BE2C (cell line): Measurements from ENCODE around the gene SEC61A1. TPM values are rescaled to one million over a fixed set of nuclear protein-coding genes. Genes with fewer than 3 reads are reported as not detected.

Experiments used
- DNase-seq: peaks from one replicate; pipeline ENCODE4 v3.0.0-alpha.2; 2020
- H3K27me3 ChIP-seq: fragments of 250-450 bp; sonication (Bioruptor Pico); 2 replicates; pipeline ENCODE4 v1.5.1; 2020; ENCODE audit warnings: mild to moderate bottlenecking
- H3K36me3 ChIP-seq: fragments of 250-450 bp; sonication (Bioruptor Pico); 2 replicates; pipeline ENCODE4 v1.5.1; 2020; ENCODE audit warnings: mild to moderate bottlenecking
- H3K4me1 ChIP-seq: fragments of 250-450 bp; sonication (Bioruptor Pico); 2 replicates; pipeline ENCODE4 v1.5.1; 2020
- H3K4me3 ChIP-seq: 2 replicates; pipeline ENCODE4 v1.5.1; 2011; ENCODE audit warnings: low read depth, low read length
- H3K9me3 ChIP-seq: fragments of 250-450 bp; sonication (Bioruptor Pico); 2 replicates; pipeline ENCODE4 v1.5.1; 2020
- CTCF ChIP-seq: IDR thresholded peaks from 2 replicates; pipeline ENCODE4 v1.5.1; 2012; ENCODE audit warnings: mild to moderate bottlenecking, low read depth, low read length
- polyA plus RNA-seq: library from polyadenylated mRNA; unstranded; fragments of >200 nt; gene quantifications from one replicate; pipeline ENCODE4 v1.2.1, GENCODE V29; 2012; ENCODE audit warnings: low read depth, missing spikeins; ENCODE audit not compliant: insufficient read length, insufficient read depth

The SEC61A1 gene
- 211 TPM for polyA plus RNA-seq

GRCh38 chr3:128051837-128052594 lies at the start of gene SEC61A1:
SEC61A1 (plus strand) TSS chr3:128052437; CDS start chr3:128052553, 116 bp downstream.
- Histone ChIP-seq H3K27me3 (peaks cover 4% of the 10 kb centered on the region; the same call in 1 of the 2 replicates), H3K9me3 (no peaks in the 10 kb centered on the region), H3K4me3 (peak within 1 kb of the TSS; percentile 85), H3K36me3 (peaks cover 39% of the 10 kb centered on the region), H3K4me1 (peaks cover 6% of the 10 kb centered on the region)
- peak; percentile 97 for DNase-seq
- TF ChIP-seq CTCF, result no peak

- Histone ChIP-seq H3K9me3 (no peaks in the 10 kb centered on the region), H3K36me3 (no peaks in the 10 kb centered on the region), H3K27me3 (no peaks in the 10 kb centered on the region), H3K4me1 (no peaks in the 10 kb centered on the region), H3K4me3 (no peak overlapping the region)
- DNase-seq, result no peak
- no peak for TF ChIP-seq CTCF
Observed at GRCh38 chr3:128004661-128005060, 47.6 kb upstream of the SEC61A1 start.

GRCh38 chr3:128006061-128007032 lies 45.9 kb upstream of the SEC61A1 start:
- TF ChIP-seq CTCF, result no peak
- Histone ChIP-seq H3K9me3 (no peaks in the 10 kb centered on the region), H3K4me1 (no peaks in the 10 kb centered on the region), H3K4me3 (no peak overlapping the region), H3K36me3 (no peaks in the 10 kb centered on the region), H3K27me3 (no peaks in the 10 kb centered on the region)
- DNase-seq, result no peak

GRCh38 chr3:128007033-128007424 lies 45.2 kb upstream of the SEC61A1 start:
- no peak overlapping the region for H3K4me3 ChIP-seq
- no peak for DNase-seq
- H3K4me1 ChIP-seq, result no peaks in the 10 kb centered on the region
- H3K27me3 ChIP-seq, result no peaks in the 10 kb centered on the region
- H3K9me3 ChIP-seq, result no peaks in the 10 kb centered on the region
- no peak for TF ChIP-seq CTCF
- H3K36me3 ChIP-seq, result no peaks in the 10 kb centered on the region

- Histone ChIP-seq H3K9me3 (no peaks in the 10 kb centered on the region), H3K4me3 (no peak overlapping the region), H3K36me3 (no peaks in the 10 kb centered on the region), H3K4me1 (no peaks in the 10 kb centered on the region), H3K27me3 (no peaks in the 10 kb centered on the region)
- no peak for DNase-seq
- no peak for TF ChIP-seq CTCF
Observed at GRCh38 chr3:128009952-128010846, 42.0 kb upstream of the SEC61A1 start.
